Stimulated activated CD8-positive, alpha-beta memory T cell treated with anti-CD3 and anti-CD28 coated beads, Interleukin-15, amount 100 ng/mL, for 48 hours (primary cell): ENCODE results near the gene NKAIN2.

ENCODE experiments used
- DNase-seq, 2 donors: peaks; one replicate each; pipeline ENCODE4 v3.0.0-alpha.2; 2020; ENCODE audit warnings: low read depth in 2 of 2

The NKAIN2 gene

DNA sequence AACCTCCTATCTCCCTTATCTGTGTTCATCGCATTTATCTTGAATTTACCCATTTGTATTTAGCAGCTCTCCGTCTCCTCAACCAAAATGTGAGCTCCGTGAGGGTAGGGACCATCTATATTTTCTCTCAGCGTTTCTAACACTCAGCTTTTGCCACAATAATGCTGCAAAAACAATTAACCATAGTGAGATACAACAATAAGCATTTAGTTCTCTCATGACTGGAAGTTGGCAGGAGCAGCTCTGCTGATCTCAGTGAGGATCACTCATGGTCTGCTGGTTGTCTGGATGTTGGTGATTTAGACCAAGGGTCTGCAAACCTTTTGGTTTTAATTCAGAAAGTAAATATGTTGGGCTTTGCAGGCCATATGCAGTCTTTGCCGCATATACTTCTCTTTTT is 763.7 kb downstream of the NKAIN2 start:
- DNase-seq, result no peak

DNA sequence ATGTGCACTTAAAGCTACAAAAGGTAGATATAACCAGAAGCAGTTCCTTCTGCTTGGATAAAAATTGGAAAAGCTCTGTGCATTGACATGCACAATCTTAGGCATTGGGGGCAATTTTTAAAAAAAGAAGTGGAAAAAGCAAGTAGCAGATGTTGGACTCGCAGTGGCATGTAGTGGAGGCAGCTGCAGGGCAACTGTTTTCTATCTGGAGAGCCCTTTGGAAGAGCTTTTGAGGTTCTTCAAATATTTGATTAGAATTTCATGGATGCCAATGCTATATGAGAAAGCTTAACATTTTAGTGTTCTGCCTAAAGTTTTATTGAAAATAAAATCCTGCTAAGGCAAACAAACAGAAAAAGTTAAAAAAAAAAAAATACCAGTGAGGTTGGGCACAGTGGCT is 770.3 kb downstream of the NKAIN2 start:
- DNase-seq, result no peak

DNA sequence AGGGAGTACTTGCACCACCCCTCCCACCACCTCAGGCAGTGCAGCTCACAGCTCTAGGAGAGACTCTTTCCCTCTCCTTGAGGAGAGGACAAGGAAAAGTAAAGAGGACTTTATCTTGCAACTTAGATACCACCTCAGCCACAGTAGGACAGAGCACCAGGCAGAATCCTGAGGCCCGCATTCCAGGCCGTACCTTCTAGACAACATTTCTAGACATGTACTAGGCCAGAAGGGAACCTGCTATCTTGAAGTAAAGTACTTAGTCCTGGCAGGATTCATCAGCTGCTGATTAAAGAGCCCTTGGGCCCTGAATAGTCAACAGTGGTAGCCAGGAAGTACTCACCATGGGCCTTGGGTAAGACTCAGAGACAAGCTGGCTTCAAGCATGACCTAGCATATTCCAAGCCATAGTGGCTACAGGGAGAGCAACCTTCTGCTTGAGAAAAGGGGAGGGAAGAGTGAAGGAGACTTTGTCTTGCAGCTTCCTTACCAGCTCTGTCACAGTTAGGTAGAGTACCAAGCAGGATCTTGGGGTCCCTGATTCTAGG is 774.1 kb downstream of the NKAIN2 start:
- DNase-seq, result no peak

DNA sequence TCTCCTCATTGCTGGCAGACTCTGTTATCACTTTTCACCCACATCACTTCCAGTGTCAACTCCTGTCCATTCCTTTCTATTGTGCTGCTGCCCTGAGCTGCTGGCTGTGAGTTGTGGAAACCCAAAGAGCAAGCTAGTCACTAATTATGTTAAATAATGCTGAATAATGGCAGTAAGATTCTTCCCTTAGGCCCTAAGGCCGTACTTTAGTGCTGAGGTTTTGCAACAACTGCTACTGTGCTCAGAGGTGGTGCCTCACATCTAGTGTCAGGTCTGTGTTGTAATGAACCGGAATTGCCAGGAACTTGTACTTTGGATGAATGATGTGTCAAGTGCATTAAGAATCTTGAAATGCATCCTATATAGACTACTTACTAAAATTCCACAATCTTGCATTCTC is 786.3 kb downstream of the NKAIN2 start:
- no peak for DNase-seq

DNA sequence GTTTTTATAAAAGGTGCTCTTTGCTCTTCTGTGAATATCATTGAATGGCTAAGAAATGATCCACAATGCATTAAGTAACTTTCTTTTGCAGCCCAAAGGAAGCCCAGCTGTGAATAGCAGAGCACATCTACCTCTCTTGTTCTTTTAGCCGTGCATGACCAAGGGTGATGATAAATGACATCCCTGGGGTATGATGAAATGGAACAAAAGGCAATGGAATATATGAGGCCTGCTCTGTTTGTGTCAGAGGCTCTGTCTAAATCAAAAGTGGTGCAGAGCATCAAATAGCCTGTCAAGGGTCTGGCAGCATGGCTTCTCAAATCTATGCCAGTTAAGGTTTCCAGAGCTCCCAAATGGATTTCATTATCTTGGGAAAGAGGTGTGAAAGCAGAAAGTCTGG is 796.0 kb downstream of the NKAIN2 start:
- DNase-seq, result no peak

DNA sequence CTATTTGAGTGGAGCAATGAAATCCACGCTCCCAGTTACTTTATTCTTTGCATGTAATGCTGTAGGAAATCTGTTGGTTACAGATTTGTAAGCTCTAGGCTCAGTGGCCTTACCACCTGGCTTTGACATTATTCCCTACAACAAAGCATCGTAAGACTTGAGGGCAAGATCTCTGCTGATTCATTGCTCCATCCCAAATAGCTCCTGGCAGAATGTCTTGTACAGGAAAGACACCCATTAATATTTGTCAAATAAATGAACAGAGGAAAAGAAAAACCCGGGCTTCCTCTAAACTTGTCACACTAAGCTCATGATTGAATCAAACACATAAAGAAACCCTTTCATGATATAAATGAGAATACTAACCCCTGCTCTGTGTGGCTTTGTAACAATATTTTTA is 801.1 kb downstream of the NKAIN2 start:
- no peak for DNase-seq

DNA sequence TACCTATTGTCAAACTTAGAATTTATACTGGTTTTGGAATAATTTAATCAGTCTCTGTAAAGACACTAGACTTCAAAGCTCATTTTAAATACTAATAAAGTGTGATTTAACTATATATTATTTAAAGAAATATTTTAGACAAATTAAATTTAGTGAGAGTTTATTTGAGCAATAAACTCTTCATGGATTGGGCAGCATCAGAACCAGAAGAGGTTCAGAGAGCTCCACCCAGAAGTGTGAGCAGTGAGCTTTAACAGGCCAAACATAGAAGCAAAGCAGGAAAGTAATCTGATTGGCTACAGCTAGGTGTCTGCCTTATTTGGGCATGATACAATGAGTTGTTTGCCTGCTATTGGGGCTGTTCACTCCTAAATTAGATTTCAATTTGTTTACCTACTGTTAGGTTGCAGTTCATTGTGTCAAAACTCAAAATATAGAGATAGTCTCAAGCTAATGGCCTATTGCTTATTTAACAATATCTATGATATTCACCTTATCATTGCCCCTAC is 803.5 kb downstream of the NKAIN2 start:
- DNase-seq, result no peak

DNA sequence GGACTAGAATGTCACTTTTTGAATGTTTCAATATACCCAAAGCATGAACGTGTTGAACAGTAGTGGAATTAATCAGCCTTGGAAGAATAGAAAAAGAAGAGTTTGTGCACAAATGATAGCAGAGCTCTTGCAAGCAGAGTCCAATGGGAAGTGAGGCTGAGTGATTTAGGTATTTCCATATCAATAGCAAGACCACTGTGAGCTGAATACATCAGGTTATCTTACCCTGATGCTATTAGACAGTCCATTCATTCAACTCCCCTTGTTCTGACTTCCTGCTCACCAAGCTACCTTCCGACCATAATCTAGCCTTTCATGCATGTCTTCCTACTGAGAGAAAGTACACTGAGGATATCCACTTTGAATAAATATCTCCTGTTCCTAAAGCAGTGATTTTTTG is 809.4 kb downstream of the NKAIN2 start:
- DNase-seq, result no peak

DNA sequence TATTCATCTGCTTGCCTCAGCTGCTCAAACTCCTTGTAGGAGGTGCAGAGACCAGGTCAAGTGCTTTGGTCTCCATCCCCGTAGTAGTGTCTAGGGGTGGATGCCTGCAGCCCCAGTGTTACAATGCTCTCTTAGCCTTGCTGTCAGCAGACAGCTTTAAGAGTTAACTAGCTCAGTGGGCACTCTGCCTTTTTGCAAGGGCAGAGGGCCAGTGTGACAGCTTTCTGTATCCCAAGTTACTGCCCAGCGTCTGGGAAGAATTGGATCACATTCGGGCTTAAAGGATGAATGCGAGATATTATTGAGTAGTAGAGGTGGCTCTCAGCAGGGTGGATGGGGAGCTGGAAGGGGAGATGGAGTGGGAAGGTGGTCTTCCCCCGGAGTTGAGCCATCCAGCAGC is 818.7 kb downstream of the NKAIN2 start:
- no peak for DNase-seq

DNA sequence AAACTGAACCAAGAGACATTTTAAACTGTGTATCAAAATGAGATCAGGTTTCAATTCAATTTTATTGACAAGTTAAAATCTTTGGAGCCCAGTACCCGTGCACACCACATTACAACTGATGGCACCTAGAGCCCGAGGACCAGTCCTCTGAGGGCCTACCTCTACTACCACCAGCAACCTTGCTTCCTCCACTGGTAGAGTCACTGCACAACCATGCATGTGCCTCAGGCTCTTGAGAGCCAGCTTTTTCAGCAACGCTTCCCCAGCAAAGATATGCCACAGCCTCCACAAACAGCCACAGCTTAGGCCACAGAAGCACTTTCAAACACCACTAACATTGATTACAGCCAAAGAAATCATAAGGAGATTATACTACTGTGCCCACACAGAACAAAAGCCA is 830.0 kb downstream of the NKAIN2 start:
- no peak for DNase-seq

DNA sequence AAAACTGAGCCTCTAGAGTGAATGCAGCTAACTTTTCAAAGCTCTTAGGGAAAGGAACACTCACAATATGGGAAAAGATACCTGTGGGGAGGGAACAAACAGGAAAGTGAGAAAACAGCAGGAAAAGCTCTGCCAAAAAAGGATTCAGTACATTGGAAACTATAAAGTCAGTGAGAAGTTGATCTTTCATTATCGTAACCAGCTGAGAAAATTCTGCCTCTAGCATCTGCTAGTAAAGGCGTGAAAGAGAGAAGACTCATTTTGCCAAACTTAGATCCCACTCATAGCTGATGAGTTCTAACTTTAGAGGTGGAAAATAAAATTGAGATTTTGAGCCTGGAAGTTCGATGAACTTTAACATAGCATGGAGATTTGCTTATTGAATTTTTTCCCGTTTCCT is 836.8 kb downstream of the NKAIN2 start:
- DNase-seq, result no peak

DNA sequence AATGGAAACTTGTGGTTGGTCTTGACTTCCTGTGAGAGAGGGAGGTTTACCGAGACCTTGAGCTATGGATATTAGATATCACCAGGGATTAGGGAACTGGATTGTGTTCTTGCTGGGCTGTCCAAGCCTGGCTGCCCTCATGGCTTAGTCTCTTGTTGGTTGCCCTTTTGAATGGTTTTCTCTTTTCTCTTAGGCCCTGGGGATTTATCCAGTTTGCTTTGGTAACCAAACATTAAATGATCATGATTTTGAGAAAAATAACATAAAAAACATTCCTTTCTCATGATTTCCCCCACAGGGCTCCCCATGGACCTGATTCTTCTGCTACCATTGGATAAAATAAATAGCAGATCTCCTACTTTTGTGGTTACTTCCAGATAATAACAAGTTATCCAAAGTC is 852.2 kb downstream of the NKAIN2 start:
- DNase-seq, result no peak

DNA sequence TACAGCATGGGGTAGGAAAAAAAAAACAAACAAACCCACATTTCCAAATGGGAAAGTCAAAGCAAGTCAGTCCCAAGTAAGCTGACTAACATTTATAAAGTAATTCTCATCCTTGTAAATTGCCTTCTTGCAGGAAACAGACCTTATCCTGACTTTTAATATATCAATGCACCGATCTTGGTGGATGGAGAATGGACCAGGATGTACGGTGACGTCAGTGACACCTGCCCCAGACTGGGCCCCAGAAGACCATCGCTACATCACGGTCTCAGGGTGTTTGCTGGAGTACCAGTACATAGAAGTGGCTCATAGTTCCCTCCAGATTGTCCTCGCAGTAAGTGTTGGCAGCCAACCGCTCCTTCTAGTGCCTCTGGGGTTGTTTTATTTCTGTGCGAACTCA is 854.4 kb downstream of the NKAIN2 start:
- DNase-seq, result no peak

DNA sequence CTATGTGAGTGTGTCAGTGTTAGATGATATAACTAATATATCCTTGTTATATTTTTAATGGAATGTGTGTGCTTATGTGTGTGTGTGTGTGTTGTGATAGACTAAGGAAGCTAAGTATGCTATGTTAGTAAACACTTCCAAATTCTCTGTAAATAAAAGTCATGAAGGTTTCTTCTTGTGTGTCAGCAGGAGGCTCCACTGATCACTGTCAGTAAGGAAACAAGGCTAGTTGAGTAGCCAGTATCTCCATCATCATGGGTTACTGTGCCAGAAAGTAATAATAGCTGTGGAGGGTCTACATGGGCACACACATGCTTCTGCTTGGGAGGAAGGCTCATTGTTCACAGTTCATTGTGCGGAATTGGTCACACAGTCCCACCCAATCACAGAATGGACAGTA is 855.8 kb downstream of the NKAIN2 start:
- DNase-seq, result no peak

DNA sequence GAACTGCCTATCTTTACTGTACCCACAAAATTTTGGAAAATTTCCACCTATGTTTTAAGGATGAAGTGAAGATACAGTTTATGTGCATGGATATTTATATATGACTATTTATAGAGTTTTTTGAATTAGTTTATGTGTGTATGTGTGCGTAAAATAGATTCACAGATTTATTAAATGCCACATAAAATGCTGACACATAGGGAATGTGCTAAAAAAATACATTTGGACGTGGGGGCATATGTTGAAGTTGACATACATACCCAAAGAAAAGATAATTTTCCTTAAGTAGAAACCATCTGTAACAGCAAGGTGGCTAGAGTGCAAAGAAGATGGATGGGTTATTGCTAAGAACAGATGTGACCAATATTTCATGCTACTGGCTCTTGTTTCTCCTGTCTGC is 856.5 kb downstream of the NKAIN2 start:
- no peak for DNase-seq

DNA sequence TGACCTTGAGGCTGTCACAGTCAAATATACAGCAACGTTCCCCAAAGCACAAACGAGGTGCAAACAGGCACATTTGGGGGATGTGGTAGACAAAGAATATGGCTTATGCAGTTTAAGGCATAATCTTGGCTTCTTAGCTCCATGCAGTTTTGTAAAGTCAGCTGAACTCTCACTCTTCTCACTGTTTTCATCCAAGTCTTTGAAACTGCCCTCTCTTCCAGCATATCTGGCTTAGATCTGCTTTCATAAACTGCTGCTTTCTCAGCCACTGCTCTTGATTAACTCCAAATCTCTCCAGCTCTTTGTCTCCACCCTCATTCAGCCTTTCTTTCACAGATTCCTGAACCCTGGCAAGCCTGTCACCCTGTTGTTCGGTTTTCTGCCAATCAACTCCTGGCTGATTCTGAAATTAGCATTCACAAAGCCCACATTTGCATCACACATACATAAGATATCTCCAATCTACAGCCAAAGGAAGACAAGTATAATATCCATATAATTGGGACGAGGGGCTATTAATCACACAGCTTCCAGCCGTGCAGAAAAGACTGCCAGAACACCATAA is 857.5 kb downstream of the NKAIN2 start:
- DNase-seq, result no peak

DNA sequence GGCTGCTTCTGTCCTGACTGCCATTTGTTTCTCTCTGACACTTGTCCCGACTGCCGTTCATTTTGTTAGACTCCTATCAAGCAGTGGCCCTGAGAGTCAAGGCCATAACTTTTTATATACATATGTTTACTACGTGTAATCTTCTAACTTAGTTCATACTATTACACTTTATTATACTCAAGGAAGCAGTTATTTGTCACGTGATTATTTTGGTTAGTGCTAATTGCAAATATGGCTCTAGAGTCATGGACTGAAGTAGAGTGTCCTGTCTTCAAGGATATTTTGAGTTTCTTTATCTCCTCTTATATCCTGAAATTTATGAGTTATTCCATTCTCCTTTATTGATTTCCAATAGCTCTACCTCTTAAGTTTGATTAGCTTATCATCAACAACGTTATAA is 864.4 kb downstream of the NKAIN2 start:
- DNase-seq, result no peak

DNA sequence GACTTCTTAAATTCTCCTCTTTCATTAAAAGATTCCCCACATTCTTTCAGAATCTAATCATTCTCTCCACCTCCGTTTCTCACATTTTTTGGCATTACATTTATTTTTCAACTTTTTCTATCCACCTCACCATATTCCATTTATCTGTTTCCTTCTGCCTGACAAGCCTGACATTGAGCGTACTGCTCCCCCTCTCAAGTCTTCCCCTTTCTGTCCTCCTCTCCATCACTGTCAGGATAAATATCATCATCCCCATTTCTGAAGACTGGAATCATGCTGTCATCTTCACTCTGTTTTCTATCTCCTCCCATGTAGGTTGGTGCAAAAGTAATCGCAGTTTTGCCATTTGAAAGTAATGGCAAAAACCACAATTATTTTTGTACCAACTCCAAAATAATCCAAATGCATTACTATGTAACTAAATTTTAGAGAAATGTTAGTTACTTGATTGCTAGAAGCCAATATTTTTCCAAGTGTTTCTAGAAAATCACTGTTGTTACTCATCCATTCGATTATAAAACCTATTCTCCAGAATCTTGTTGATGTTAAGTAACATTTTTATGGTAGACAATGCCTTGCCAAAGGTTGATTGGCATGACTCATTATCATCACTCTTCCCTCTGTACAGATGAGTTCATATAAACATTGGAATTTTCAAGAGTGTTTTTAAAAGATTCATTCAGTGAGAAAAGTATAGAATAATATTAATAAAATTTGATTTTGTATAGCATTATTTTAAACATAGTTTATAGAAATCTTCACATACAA is 866.2 kb downstream of the NKAIN2 start:
- no peak for DNase-seq

DNA sequence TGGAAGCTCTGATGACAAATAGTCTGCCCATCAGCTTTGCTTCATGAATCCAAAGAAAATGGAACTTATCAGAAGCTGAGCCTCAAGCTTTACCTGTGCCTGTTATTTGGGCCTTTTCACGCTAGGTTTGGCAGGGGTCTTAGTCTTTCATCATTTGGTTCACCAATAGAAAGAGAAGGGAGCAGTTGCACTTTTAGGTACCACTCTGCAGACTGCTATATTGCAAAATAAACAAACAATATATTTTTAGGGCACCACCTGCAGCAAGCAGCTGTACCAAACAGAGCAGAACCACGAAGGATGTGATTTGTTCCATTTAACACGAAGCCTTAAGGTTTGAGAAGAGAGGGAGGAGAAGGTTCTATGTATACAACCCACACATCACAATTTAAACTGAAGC is 867.1 kb downstream of the NKAIN2 start:
- no peak for DNase-seq

DNA sequence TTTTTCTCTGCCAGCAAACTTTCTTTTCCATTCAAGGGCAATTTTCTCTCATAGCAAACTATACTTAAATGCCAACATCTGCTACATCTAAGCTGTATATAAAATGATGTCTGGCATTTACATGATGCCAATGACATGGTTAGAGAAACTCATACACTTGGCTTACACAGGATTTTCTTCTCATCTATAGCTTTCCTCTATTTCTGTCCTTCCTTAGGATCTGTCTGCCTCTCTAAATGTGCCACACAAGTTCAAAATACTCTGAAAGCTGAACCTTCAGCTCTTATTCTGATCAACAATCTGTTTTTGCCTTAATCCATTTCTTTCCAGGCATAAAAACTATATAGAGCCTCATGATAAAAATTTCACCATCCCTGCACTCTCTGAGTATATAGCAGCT is 867.7 kb downstream of the NKAIN2 start:
- DNase-seq, result no peak

DNA sequence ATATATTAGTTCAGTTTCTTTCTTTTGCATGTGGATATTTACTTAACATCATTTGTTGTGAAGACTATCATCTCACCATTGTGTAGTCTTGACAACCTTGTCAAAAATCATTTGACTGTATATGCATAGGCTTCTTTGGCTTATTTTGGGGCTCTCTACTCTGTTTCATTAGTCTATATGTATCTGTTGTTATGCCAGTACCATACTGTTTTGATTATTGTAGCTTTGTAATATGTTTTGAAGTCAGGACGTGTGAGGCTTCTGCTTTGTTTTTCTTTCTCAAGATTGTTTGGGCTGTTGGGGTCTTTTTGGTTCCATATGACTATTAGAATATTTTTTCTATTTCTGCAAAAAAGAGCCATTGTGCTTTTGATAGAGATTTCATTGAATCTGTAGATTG is 870.4 kb downstream of the NKAIN2 start:
- DNase-seq, result no peak

DNA sequence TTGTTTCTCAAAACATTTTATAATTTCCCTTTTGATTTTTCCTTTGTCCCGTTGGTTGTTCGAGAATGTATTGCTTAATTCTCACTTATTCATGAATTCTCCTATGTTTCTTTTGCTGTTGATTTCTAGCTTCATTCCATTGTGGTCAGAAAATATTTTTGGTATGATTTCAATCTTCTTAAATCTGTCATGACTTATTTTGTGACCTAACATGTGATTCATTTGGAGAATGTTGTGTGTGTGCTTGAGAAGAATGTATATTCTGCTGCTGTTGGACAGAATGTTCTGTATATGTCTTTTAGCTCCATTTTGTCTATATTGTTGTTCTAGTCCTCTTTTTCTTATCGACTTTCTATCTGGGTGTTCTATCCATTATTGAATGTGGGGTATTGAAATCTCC is 872.4 kb downstream of the NKAIN2 start:
- DNase-seq, result no peak

DNA sequence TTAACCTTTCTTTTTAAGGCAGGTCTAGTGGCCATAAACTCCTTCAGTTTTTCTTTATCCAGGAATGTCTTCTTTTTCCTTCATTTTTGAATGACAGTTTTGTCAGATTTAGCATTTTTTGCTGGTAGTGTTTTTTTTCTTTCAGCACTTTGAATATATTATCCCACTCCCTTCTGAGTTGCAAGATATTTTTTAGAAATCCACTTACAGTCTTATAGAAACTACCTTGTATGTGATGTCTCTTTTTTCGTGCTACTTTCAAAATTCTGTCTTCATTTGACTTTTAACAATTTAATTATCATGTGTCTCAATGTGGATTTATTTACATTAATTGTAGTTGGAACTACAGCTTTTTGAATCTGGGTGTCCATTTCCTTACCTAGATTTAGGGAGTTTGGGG is 874.2 kb downstream of the NKAIN2 start:
- DNase-seq, result no peak

DNA sequence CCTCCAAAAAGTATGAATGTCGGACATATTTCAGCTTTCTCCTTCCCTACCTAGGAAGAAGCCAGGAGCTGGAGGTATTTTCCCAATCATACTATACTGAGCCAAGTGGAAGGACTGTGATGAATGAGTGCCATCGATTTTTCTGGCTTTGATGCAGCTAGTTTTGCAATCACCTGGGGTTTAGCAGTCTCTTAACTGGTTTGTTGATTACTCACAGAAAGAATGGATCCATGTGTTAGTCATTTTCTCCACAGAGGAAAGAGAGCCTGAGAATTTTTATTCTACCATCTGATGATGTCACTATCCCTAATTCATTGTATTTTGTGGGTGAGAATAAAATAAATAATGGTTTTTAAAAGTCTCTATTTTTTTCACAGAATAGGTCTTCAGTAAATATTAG is 875.7 kb downstream of the NKAIN2 start:
- no peak for DNase-seq
